Caco-2 (cell line): ENCODE results near the gene REPIN1. TPM values are rescaled to one million over a fixed set of nuclear protein-coding genes. Genes with fewer than 3 reads are reported as not detected.
A peak's percentile ranks its signal among the peaks of the same experiment; 100 is the strongest.

Source experiments
- BruUV-seq: library from RNA; stranded (reverse); fragments of 400-500 nt; replicated peaks from 2 replicates; lab custom pipeline; 2021; lab: Mats Ljungman, UMichigan
- CTCF ChIA-PET: fragments of 300-600 bp; sonication (Branson Sonifier 250); formaldehyde crosslinking; loops from one replicate; lab custom pipeline; 2022; ENCODE audit warnings: antibody characterized with exemption; lab: Charles Lee
- POLR2A ChIA-PET: fragments of 300-600 bp; sonication (Branson Sonifier 250); formaldehyde crosslinking; loops from one replicate; lab custom pipeline; 2022; ENCODE audit warnings: antibody characterized with exemption; lab: Charles Lee
- DNase-seq, 2 experiments: peaks; one replicate each; pipeline versions ENCODE4 v3.0.0 to v3.0.0-alpha.2; 2020 to 2022
- H3K27me3 ChIP-seq: replicated peaks from 2 replicates; pipeline ENCODE4 v1.6.0; 2011; ENCODE audit warnings: low read length; ENCODE audit not compliant: control insufficient read depth, insufficient read depth
- H3K36me3 ChIP-seq: 2 replicates; pipeline ENCODE4 v1.5.1; 2011; ENCODE audit warnings: low read length; ENCODE audit not compliant: control insufficient read depth, insufficient read depth
- H3K4me1 ChIP-seq: fragments of 250-450 bp; sonication (Bioruptor Pico); 2 replicates; pipeline ENCODE4 v1.5.1; 2020; ENCODE audit warnings: mild to moderate bottlenecking
- H3K4me3 ChIP-seq: 2 replicates; pipeline ENCODE4 v1.5.1; 2011; ENCODE audit warnings: low read depth, mild to moderate bottlenecking, control low read depth, low read length
- H3K9me3 ChIP-seq: fragments of 250-450 bp; sonication (Bioruptor Pico); 2 replicates; pipeline ENCODE4 v1.5.1; 2020; ENCODE audit warnings: mild to moderate bottlenecking, moderate library complexity
- H3K27ac Mint-ChIP-seq: one replicate; pipeline ENCODE4 v1.8.0; 2022; ENCODE audit warnings: mixed read lengths; ENCODE audit not compliant: unreplicated experiment
- H3K27me3 Mint-ChIP-seq: one replicate; pipeline ENCODE4 v1.8.0; 2022; ENCODE audit warnings: mixed read lengths; ENCODE audit not compliant: insufficient read depth, unreplicated experiment
- H3K36me3 Mint-ChIP-seq: one replicate; pipeline ENCODE4 v1.8.0; 2022; ENCODE audit warnings: mild to moderate bottlenecking, mixed read lengths; ENCODE audit not compliant: insufficient read depth, unreplicated experiment
- H3K4me1 Mint-ChIP-seq: one replicate; pipeline ENCODE4 v1.8.0; 2022; ENCODE audit warnings: low read depth, mixed read lengths; ENCODE audit not compliant: unreplicated experiment
- H3K4me3 Mint-ChIP-seq: one replicate; pipeline ENCODE4 v1.8.0; 2022; ENCODE audit warnings: mild to moderate bottlenecking, moderate library complexity, mixed read lengths; ENCODE audit not compliant: unreplicated experiment
- H3K9me3 Mint-ChIP-seq: one replicate; pipeline ENCODE4 v1.8.0; 2022; ENCODE audit warnings: mixed read lengths; ENCODE audit not compliant: unreplicated experiment
- CTCF ChIP-seq, 2 experiments: fragments of 200-600 bp in 1 of 2; IDR thresholded peaks; 1 replicate in 1 of 2; 2 replicates in 1 of 2; pipeline versions ENCODE4 v1.5.1 to v1.8.0; 2011 to 2022; ENCODE audit warnings: antibody characterized with exemption in 1 of 2, control low read depth in 1 of 2, inconsistent platforms in 1 of 2, low read depth in 1 of 2, low read length in 1 of 2, mild to moderate bottlenecking in 1 of 2, moderate library complexity in 1 of 2; ENCODE audit not compliant: insufficient read depth in 1 of 2, severe bottlenecking in 1 of 2, unreplicated experiment in 1 of 2
- intact Hi-C: fragments of 100-400 bp; cut with micrococcal nuclease; formaldehyde crosslinking; loops from one replicate; pipeline ENCODE4 v1.10.0; 2022; ENCODE audit not compliant: unreplicated experiment
- total RNA-seq: library from RNA; stranded (reverse); gene quantifications from 2 replicates; pipeline ENCODE4 v1.2.3, GENCODE V29; 2022

REPIN1 gene
- total RNA-seq, 1 experiment from 2014 or later, result 148 TPM

- intact Hi-C loops, result loop anchor here (1.0 to 2.0 kb wide), 2 partner anchors 26 to 57 kb away; partner anchors contain the start of genes ACTR3C and LRRC61
- Histone ChIP-seq H3K4me3 (peak overlapping the region; percentile 87), H3K27me3 (no peaks in the 10 kb centered on the region), H3K9me3 (no peaks in the 10 kb centered on the region), H3K4me1 (peaks cover 65% of the 10 kb centered on the region), H3K36me3 (no peaks in the 10 kb centered on the region)
- H3K4me1 Mint-ChIP-seq, result peaks cover 48% of the 10 kb centered on the region
- ChIA-PET POLR2A (no interaction called here), CTCF (no interaction called here)
- H3K36me3 Mint-ChIP-seq, result peaks cover 28% of the 10 kb centered on the region
- DNase-seq, result peak; percentile 27 to 38
- peak overlapping the region; percentile 87 for H3K4me3 Mint-ChIP-seq
- BruUV-seq, result no TSS peak
- no peak for TF ChIP-seq CTCF (IDR thresholded peaks at IDR 0.05; ENCODE audit: insufficient read depth in 1 of 2, low read depth in 1 of 2, low read length in 1 of 2, severe bottlenecking in 1 of 2, unreplicated experiment in 1 of 2)
- no peaks in the 10 kb centered on the region for H3K27me3 Mint-ChIP-seq
- H3K27ac Mint-ChIP-seq, result peak overlapping the region; percentile 48
- no peaks in the 10 kb centered on the region for H3K9me3 Mint-ChIP-seq
Observed at GRCh38 chr7:150379441-150380379, 11.1 kb downstream of the REPIN1 start.

- BruUV-seq, result no TSS peak
- no peak for TF ChIP-seq CTCF (IDR thresholded peaks at IDR 0.05; ENCODE audit: insufficient read depth in 1 of 2, low read depth in 1 of 2, low read length in 1 of 2, severe bottlenecking in 1 of 2, unreplicated experiment in 1 of 2)
- H3K4me3 ChIP-seq, result no peak overlapping the region; the same call in 1 of the 2 replicates
Observed at GRCh38 chr7:150380463-150380862, 11.8 kb downstream of the REPIN1 start.

GRCh38 chr7:150381096-150381495 lies 12.5 kb downstream of the REPIN1 start:
- no peak for TF ChIP-seq CTCF (IDR thresholded peaks at IDR 0.05; ENCODE audit: insufficient read depth in 1 of 2, low read depth in 1 of 2, low read length in 1 of 2, severe bottlenecking in 1 of 2, unreplicated experiment in 1 of 2)
- Histone ChIP-seq H3K4me3 (no peak overlapping the region), H3K27me3 (no peaks in the 10 kb centered on the region), H3K36me3 (no peaks in the 10 kb centered on the region), H3K4me1 (peaks cover 61% of the 10 kb centered on the region), H3K9me3 (no peaks in the 10 kb centered on the region)
- Mint-ChIP-seq H3K36me3 (peaks cover 22% of the 10 kb centered on the region), H3K9me3 (no peaks in the 10 kb centered on the region), H3K27me3 (no peaks in the 10 kb centered on the region), H3K4me1 (peaks cover 45% of the 10 kb centered on the region), H3K4me3 (no peak overlapping the region), H3K27ac (no peak overlapping the region)
- peak in 1 of 2 experiments; percentile 31 for DNase-seq
- POLR2A ChIA-PET, result no interaction called here
- intact Hi-C loops, result no loop called here
- CTCF ChIA-PET, result interaction anchor here (0.7 kb wide), 1 partner anchor 493 kb away, joined by 3 read pairs; no protein-coding TSS in a partner anchor
- BruUV-seq, result no TSS peak

More at GRCh38 chr7:150380463-150380862, 11.8 kb downstream of the REPIN1 start:
- CTCF ChIA-PET, result interaction anchor here (0.7 kb wide), 1 partner anchor 493 kb away, joined by 3 read pairs; no protein-coding TSS in a partner anchor
- intact Hi-C loops, result no loop called here
- Histone ChIP-seq H3K9me3 (no peaks in the 10 kb centered on the region), H3K27me3 (no peaks in the 10 kb centered on the region), H3K4me1 (peaks cover 65% of the 10 kb centered on the region), H3K36me3 (no peaks in the 10 kb centered on the region)
- Mint-ChIP-seq H3K4me1 (peaks cover 48% of the 10 kb centered on the region), H3K36me3 (peaks cover 25% of the 10 kb centered on the region), H3K27me3 (no peaks in the 10 kb centered on the region), H3K27ac (peak overlapping the region; percentile 48), H3K4me3 (peak overlapping the region; percentile 87), H3K9me3 (no peaks in the 10 kb centered on the region)
- peak in 1 of 2 experiments; percentile 9 for DNase-seq
- POLR2A ChIA-PET, result no interaction called here
